Measurements from ENCODE around the gene GH1. TPM values are rescaled to one million over a fixed set of nuclear protein-coding genes. Genes with fewer than 3 reads are reported as not detected.
A peak's percentile ranks its signal among the peaks of the same experiment; 100 is the strongest.
"Not testable (repeated sequence)": the region's sequence is repeated elsewhere in the genome, so short reads cannot be mapped to it uniquely, and the experiment has no call there.

GH1 gene
- total RNA-seq, 2 experiments from 2014 or later, result not detected

DNA sequence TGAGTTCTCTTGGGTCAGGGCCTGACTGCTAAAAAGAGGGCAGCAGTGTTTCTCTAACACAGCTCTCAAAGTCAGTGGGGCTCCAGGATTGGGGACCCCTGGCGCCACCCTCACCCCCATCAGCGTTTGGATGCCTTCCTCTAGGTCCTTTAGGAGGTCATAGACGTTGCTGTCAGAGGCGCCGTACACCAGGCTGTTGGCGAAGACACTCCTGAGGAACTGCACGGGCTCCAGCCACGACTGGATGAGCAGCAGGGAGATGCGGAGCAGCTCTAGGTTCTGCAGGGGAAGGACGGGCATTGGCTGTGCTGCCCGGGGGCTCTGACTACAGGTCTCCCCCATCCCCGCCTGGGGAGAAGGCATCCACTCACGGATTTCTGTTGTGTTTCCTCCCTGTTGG, 993 bp downstream of the GH1 start:
- H3K9me3 Mint-ChIP-seq, result no peaks in the 10 kb centered on the region
- no peak overlapping the region for H3K4me3 Mint-ChIP-seq
- ChIA-PET POLR2A (no interaction called here), CTCF (interaction anchor here (1.0 to 3.7 kb wide), 10 partner anchors 13 to 282 kb away, joined by 3 to 35 read pairs (median 4); partner anchors contain the start of gene CD79B)
- peaks cover 9% of the 10 kb centered on the region for H3K4me1 Mint-ChIP-seq
- no peak overlapping the region for H3K27ac Mint-ChIP-seq
- peaks cover 4% of the 10 kb centered on the region for H3K27me3 Mint-ChIP-seq
- H3K36me3 Mint-ChIP-seq (ENCODE audit: low read depth), result no peaks in the 10 kb centered on the region
- DNase-seq, result no peak

DNA sequence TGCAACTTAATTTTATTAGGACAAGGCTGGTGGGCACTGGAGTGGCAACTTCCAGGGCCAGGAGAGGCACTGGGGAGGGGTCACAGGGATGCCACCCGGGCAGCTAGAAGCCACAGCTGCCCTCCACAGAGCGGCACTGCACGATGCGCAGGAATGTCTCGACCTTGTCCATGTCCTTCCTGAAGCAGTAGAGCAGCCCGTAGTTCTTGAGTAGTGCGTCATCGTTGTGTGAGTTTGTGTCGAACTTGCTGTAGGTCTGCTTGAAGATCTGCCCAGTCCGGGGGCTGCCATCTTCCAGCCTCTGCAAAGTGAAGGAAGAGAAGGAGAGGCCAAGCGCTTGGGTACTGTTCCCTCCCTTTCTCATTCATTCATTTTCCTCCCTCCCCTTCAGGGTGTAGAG, 1.4 kb downstream of the GH1 start:
- H3K4me1 Mint-ChIP-seq, POLR2A ChIA-PET, H3K27ac Mint-ChIP-seq: not testable (repeated sequence)

DNA sequence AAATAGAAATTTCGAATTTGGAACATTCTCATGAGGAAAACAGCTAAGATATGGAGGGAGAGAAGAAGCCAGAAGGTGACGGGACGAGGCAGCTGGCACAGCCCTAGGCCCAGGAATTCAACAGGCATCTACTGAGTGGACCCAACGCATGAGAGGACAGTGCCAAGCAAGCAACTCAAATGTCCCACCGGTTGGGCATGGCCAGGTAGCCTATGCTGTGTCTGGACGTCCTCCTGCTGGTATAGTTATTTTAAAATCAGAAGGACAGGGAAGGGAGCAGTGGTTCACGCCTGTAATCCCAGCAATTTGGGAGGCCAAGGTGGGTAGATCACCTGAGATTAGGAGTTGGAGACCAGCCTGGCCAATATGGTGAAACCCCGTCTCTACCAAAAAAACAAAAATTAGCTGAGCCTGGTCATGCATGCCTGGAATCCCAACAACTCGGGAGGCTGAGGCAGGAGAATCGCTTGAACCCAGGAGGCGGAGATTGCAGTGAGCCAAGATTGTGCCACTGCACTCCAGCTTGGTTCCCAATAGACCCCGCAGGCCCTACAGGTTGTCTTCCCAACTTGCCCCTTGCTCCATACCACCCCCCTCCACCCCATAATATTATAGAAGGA, 2.0 kb downstream of the GH1 start:
- no peaks in the 10 kb centered on the region for H3K36me3 Mint-ChIP-seq (ENCODE audit: low read depth)
- H3K9me3 Mint-ChIP-seq, result no peaks in the 10 kb centered on the region
- no peak overlapping the region for H3K27ac Mint-ChIP-seq
- DNase-seq, result no peak
- ChIA-PET CTCF (interaction anchor here (1.6 kb wide), 2 partner anchors 30 to 34 kb away, joined by 3 to 4 read pairs; no protein-coding TSS in a partner anchor), POLR2A (no interaction called here)
- H3K4me3 Mint-ChIP-seq, result no peak overlapping the region
- peaks cover 9% of the 10 kb centered on the region for H3K4me1 Mint-ChIP-seq
- H3K27me3 Mint-ChIP-seq, result peaks cover 7% of the 10 kb centered on the region

More for the DNA sequence above, 1.4 kb downstream of the GH1 start:
- H3K36me3 Mint-ChIP-seq (ENCODE audit: low read depth); H3K27me3 Mint-ChIP-seq; H3K4me3 Mint-ChIP-seq; H3K9me3 Mint-ChIP-seq; DNase-seq: not testable (repeated sequence)
- CTCF ChIA-PET, result interaction anchor here (1.0 to 3.7 kb wide), 4 partner anchors 29 to 111 kb away, joined by 3 to 35 read pairs (median 8); no protein-coding TSS in a partner anchor

DNA sequence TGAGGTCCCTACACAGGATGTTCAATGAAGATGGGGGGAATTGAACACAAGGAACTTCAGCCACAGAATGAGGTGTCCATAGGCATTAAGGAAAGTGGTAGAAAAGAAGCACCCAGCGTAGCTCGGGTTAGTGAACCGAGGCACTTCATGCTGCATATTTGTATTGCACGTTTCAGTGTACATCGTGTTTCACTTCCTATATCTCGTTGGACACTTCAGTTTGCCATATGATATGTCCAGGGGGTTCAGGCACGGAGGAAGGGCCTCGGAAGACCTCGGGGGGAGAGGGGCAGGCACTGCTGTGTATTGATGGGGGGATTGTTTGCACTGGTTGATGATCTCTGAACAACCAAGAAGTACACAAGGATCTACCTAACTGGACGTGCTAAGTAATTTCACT, 2.9 kb downstream of the GH1 start:
- CTCF ChIA-PET, result interaction anchor here (1.2 to 1.6 kb wide), 2 partner anchors 31 to 110 kb away, joined by 3 read pairs; no protein-coding TSS in a partner anchor
- not testable (repeated sequence) for H3K4me1 Mint-ChIP-seq

DNA sequence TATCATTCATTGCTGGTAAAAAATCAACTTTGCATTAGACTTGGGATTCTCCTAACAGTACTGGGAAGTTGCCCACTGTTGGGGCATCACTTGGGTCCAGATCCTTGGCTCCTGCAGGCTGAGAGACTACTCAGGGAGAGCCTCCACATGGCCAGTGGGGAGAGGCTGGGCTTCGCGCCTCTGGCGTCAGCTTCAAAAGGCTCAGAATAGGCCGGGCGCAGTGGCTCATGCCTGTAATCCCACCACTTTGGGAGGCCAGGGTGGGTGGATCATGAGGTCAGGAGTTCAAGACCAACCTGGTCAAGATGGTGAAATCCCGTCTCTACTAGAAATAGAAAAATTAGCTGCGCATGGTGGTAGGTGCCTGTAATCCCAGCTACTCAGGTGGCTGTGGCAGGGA, 4.2 kb downstream of the GH1 start:
- ChIA-PET POLR2A (no interaction called here), CTCF (interaction anchor here (1.2 to 1.5 kb wide), 2 partner anchors 32 to 111 kb away, joined by 3 to 5 read pairs; no protein-coding TSS in a partner anchor)
- H3K4me3 Mint-ChIP-seq, result no peak overlapping the region
- no peaks in the 10 kb centered on the region for H3K9me3 Mint-ChIP-seq
- H3K27ac Mint-ChIP-seq, result no peak overlapping the region
- H3K36me3 Mint-ChIP-seq (ENCODE audit: low read depth), result no peaks in the 10 kb centered on the region
- no peak for DNase-seq
- H3K27me3 Mint-ChIP-seq, result peaks cover 7% of the 10 kb centered on the region
- H3K4me1 Mint-ChIP-seq, result peaks cover 8% of the 10 kb centered on the region

More for the DNA sequence above, 2.9 kb downstream of the GH1 start:
- H3K9me3 Mint-ChIP-seq; H3K27ac Mint-ChIP-seq; H3K4me3 Mint-ChIP-seq; DNase-seq; H3K36me3 Mint-ChIP-seq (ENCODE audit: low read depth); POLR2A ChIA-PET; H3K27me3 Mint-ChIP-seq: not testable (repeated sequence)

DNA sequence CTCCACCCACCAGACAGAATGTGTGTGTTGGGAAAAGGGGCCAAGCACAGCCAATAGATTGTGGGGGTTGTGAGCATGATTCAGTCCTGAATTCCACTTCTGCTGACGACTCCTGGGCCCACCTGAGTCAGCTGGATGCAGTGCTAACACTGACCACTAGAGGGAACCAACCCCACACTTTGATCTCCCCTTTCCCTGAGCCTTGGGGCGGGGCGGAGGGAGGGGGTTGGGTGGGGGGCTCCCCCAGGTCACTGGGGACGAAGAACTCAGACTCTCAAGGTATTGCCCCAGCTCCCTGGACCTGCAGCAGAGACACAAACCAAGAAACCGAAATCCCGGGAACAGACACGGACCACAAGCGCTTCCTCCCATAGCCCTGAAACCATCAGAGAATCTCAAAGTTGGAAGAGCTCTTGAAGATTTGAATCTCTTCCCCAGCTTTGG, 7.0 kb downstream of the GH1 start:
- H3K27me3 Mint-ChIP-seq, result peaks cover 12% of the 10 kb centered on the region
- ChIA-PET POLR2A (no interaction called here), CTCF (interaction anchor here (0.8 to 3.7 kb wide), 12 partner anchors 11 to 234 kb away, joined by 3 to 16 read pairs (median 5); partner anchors contain the start of gene ICAM2)
- no peak overlapping the region for H3K4me3 Mint-ChIP-seq
- no peaks in the 10 kb centered on the region for H3K36me3 Mint-ChIP-seq (ENCODE audit: low read depth)
- peaks cover 3% of the 10 kb centered on the region for H3K4me1 Mint-ChIP-seq
- DNase-seq, result peak; percentile 68
- H3K9me3 Mint-ChIP-seq, result no peaks in the 10 kb centered on the region
- H3K27ac Mint-ChIP-seq, result no peak overlapping the region

DNA sequence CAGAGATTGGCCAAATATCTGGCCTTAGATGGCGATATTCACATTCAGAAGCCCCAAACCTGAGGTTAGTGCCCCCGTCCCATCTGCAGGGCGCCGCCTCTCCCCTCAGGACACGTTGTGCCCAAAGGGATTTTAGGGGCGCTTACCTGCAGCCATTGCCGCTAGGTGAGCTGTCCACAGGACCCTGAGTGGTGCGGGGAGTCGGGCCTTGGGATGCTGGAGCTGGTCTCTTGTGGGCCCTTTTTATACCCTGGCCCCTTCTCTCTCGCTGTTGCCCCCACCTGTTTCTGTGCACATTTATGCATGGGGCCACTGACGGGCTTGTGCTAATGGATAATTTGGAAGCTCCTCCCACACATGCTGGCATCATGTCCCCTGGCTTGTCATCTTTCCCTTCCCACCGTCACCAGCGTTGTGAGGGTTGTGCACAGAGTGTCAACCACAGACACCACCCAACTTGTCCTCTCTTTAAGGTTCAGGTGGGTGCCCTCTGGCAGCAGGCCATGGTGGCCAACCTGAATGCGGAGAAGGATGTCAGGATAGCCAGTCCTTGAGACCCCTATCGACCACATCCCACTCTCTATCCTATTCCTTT, 7.5 kb downstream of the GH1 start, which contains the start of gene CSHL1:
CSHL1 (minus strand) TSS at position 218 of the 595 bp plus-strand sequence; CDS start at position 156, 62 bp downstream.
- Mint-ChIP-seq H3K4me3 (no peak within 1 kb of the TSS), H3K36me3 (ENCODE audit: low read depth) (no peaks in the 10 kb centered on the region), H3K27ac (no peak within 1 kb of the TSS), H3K27me3 (peaks cover 12% of the 10 kb centered on the region), H3K9me3 (no peaks in the 10 kb centered on the region), H3K4me1 (peaks cover 3% of the 10 kb centered on the region)
- DNase-seq, result no peak
- ChIA-PET POLR2A (no interaction called here), CTCF (interaction anchor here (0.8 to 3.7 kb wide), 9 partner anchors 10 to 222 kb away, joined by 3 to 16 read pairs (median 5); partner anchors contain the start of genes CD79B and ICAM2)

DNA sequence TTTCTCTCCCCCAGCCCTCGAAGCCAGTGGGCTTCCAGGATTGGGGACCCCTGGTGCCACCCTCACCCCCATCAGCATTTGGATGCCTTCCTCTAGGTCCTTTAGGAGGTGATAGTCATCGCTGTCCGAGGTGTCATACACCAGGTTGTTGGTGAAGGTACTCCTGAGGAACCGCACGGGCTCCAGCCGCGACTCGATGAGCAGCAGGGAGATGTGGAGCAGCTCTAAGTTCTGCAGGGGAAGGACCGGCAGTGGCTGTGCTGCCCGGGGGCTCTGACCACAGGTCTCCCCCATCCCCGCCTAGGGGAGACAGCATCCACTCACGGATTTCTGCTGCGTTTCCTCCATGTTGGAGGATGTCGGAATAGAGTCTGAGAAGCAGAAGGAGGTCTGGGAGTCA, 8.5 kb downstream of the GH1 start:
- no peak for DNase-seq
- Mint-ChIP-seq H3K4me3 (no peak overlapping the region), H3K4me1 (peaks cover 3% of the 10 kb centered on the region), H3K27me3 (peaks cover 10% of the 10 kb centered on the region), H3K27ac (no peak overlapping the region), H3K36me3 (ENCODE audit: low read depth) (no peaks in the 10 kb centered on the region), H3K9me3 (no peaks in the 10 kb centered on the region)
- POLR2A ChIA-PET, result no interaction called here
- CTCF ChIA-PET, result interaction anchor here (3.7 kb wide), 1 partner anchor 118 kb away, joined by 16 read pairs; no protein-coding TSS in a partner anchor

DNA sequence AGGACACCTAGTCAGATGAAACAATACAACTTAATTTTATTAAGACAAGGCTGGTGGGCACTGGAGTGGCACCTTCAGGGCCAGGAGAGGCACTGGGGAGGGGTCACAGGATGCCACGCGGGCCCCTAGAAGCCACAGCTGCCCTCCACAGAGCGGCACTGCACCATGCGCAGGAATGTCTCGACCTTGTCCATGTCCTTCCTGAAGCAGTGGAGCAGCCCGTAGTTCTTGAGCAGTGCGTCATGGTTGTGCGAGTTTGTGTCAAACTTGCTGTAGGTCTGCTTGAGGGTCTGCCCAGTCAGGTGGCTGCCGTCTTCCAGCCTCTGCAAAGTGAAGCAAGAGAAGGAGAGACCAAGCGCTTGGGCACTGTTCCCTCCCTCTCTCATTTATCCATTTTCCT, 9.1 kb downstream of the GH1 start:
- H3K4me3 Mint-ChIP-seq; POLR2A ChIA-PET; H3K4me1 Mint-ChIP-seq; CTCF ChIA-PET; H3K36me3 Mint-ChIP-seq (ENCODE audit: low read depth); H3K9me3 Mint-ChIP-seq; H3K27ac Mint-ChIP-seq; H3K27me3 Mint-ChIP-seq; DNase-seq: not testable (repeated sequence)

DNA sequence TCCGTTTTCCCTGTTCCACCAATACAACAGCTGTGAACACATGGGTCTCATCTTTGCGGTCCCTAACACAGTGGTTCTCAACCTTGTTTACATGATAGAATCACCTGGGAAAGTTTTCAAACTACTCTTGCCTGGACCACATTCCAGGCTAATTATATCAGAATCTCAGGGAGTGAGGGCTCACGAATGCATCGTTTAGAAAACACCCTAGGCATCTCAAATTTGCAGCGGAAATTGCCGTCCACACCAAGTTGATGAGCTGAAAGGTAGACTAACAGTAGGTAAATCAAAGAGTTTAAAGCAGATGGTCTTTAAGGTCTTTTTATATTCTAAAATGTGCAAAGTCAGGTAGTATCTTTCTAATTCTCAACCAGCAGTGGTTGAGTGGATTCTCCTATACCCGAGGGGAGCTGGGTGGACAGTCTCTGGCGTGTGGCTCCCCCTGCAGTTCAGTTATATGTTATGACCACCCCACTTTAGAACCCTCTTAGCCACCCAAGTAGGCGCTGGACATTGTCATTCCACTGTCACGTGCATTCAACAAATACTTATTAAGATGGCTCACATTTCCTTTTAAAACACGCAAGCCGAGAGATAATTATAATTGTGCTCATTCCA, 11.4 kb downstream of the GH1 start:
- POLR2A ChIA-PET; H3K27ac Mint-ChIP-seq; H3K36me3 Mint-ChIP-seq (ENCODE audit: low read depth); H3K4me3 Mint-ChIP-seq; H3K9me3 Mint-ChIP-seq; H3K4me1 Mint-ChIP-seq: not testable (repeated sequence)
- DNase-seq, result peak; percentile 27
- H3K27me3 Mint-ChIP-seq, result peaks cover 15% of the 10 kb centered on the region
- CTCF ChIA-PET, result interaction anchor here (0.8 to 2.2 kb wide), 4 partner anchors 12 to 118 kb away, joined by 3 to 7 read pairs (median 4); no protein-coding TSS in a partner anchor

DNA sequence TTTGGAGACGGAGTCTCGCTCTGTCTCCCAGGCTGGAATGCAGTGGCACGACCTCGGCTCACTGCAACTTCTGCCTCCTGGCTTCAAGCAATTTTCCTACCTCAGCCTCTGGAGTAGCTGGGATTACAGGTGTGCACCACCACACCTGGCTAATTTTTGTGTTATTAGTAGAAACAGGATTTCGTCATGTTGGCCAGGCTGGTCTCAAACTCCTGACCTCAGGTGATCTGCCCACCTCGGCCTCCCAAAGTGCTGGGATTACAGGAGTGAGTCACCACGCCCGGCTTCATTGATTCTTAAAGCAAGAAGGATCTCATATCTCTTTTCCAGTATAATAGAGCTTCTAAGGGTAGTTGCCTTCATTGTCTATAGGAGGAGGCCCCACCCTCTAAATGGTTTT, 13.8 kb downstream of the GH1 start:
- POLR2A ChIA-PET; H3K4me3 Mint-ChIP-seq; DNase-seq; H3K36me3 Mint-ChIP-seq (ENCODE audit: low read depth); H3K4me1 Mint-ChIP-seq; H3K27ac Mint-ChIP-seq; H3K9me3 Mint-ChIP-seq: not testable (repeated sequence)
- peaks cover 24% of the 10 kb centered on the region for H3K27me3 Mint-ChIP-seq
- CTCF ChIA-PET, result interaction anchor here (0.6 to 2.0 kb wide), 9 partner anchors 15 to 377 kb away, joined by 3 to 7 read pairs (median 3); no protein-coding TSS in a partner anchor

DNA sequence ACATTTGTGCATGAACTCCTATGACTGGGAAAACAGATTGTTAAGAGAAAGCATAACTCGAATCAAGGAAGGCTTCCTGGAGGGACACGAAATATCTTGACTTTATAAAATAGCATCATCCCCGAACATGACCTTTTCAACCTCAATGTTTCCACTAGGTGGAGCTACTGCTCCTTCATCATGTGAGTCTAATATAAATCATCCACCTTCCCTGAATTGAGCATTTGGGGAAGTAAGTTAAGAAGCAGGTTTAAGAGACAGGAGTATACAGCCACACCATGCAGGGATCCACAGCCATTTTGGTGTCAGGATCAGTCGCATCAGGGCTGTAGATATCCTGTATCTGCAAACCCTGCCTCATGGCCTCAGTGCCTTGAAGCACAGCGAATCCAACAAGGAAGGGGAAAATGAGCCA, 14.8 kb downstream of the GH1 start:
- H3K27ac Mint-ChIP-seq; H3K4me3 Mint-ChIP-seq; H3K9me3 Mint-ChIP-seq; H3K4me1 Mint-ChIP-seq; POLR2A ChIA-PET; H3K36me3 Mint-ChIP-seq (ENCODE audit: low read depth): not testable (repeated sequence)
- peak; percentile 59 for DNase-seq
- CTCF ChIA-PET, result interaction anchor here (0.6 to 2.0 kb wide), 13 partner anchors 15 to 378 kb away, joined by 3 to 7 read pairs (median 3); partner anchors contain the start of genes GH1 and ICAM2
- peaks cover 22% of the 10 kb centered on the region for H3K27me3 Mint-ChIP-seq

DNA sequence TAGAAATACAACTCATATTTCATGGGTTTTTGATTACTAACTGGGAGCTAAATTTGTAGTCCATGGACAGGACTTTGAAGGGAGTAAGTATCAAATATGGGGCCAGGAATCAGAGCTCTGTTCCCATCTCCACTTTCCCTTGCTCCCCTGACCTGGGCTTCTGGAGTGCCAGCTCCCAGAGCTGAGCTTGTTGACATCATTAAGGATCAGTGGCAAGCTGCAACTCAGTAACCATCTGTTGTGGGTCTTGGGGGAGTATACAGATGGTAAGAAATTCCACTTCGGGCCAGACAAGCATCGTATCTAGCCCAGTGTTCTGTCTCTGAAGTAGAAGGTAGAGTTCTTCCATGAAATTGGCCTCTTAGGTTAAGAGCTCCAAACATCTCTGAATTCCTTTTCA, 16.7 kb downstream of the GH1 start:
- H3K36me3 Mint-ChIP-seq (ENCODE audit: low read depth); H3K27ac Mint-ChIP-seq; H3K9me3 Mint-ChIP-seq; H3K4me1 Mint-ChIP-seq; DNase-seq; H3K4me3 Mint-ChIP-seq; POLR2A ChIA-PET: not testable (repeated sequence)
- CTCF ChIA-PET, result interaction anchor here (1.1 to 1.2 kb wide), 3 partner anchors 53 to 229 kb away, joined by 3 to 7 read pairs (median 4); no protein-coding TSS in a partner anchor
- H3K27me3 Mint-ChIP-seq, result peaks cover 17% of the 10 kb centered on the region

All from activated CD4-positive, alpha-beta T cell treated with anti-CD3 and anti-CD28 coated beads, Interleukin-2, amount 10 ng/mL, durations not matched to agents 7 days and 5 days (primary cell).